K562 (cell line): ENCODE data around the gene TARS1. TPM values are rescaled to one million over a fixed set of nuclear protein-coding genes. Genes with fewer than 3 reads are reported as not detected.

Experiments
- ELF4 ChIP-seq: fragments of 450-650 bp; formaldehyde crosslinking; IDR thresholded peaks from 2 replicates; pipeline ENCODE4 v1.4.0; 2022; ENCODE audit warnings: missing genetic modification characterization
- ESRRA ChIP-seq: fragments of 450-650 bp; IDR thresholded peaks from 2 replicates; pipeline ENCODE4 v1.6.1; 2014; ENCODE audit warnings: low read depth, mild to moderate bottlenecking, moderate library complexity, borderline replicate concordance
- NFXL1 ChIP-seq: fragments of 450-650 bp; formaldehyde crosslinking; IDR thresholded peaks from 2 replicates; pipeline ENCODE4 v1.4.0; 2021; ENCODE audit warnings: mild to moderate bottlenecking
- POLR2A ChIP-seq: fragments of 450-650 bp; conservative IDR thresholded peaks from 2 replicates; pipeline ENCODE4 v1.6.1; 2016
- SRSF9 ChIP-seq: fragments of 200-400 bp; formaldehyde crosslinking; IDR thresholded peaks from 2 replicates; pipeline ENCODE4 v1.6.1; 2017; ENCODE audit warnings: low read depth, low read length, borderline replicate concordance
- TAF1 ChIP-seq: IDR thresholded peaks from 2 replicates; pipeline ENCODE4 v1.6.1; 2011; ENCODE audit warnings: mild to moderate bottlenecking, low read length, moderate library complexity; ENCODE audit not compliant: insufficient read depth, control insufficient read depth, severe bottlenecking; ENCODE audit errors: extremely low read depth
- TAL1 ChIP-seq: fragments of 450-650 bp; IDR thresholded peaks from 2 replicates; pipeline ENCODE4 v1.6.1; 2016; ENCODE audit warnings: mild to moderate bottlenecking
- YY1 ChIP-seq, 3 experiments: IDR thresholded peaks; 2 replicates each; pipeline ENCODE4 v1.6.1; 2011; ENCODE audit warnings: low read length in 2 of 3, mild to moderate bottlenecking in 2 of 3, moderate library complexity in 2 of 3, borderline replicate concordance in 1 of 3, control low read depth in 1 of 3, low read depth in 1 of 3; ENCODE audit not compliant: insufficient read depth in 3 of 3, insufficient replicate concordance in 2 of 3, control insufficient read depth in 1 of 3, insufficient read length in 1 of 3; ENCODE audit errors: extremely low read depth in 1 of 3
- ZNF408 ChIP-seq: fragments of 250-450 bp; sonication (Bioruptor Pico); IDR thresholded peaks from 2 replicates; pipeline ENCODE4 v1.4.0; 2020; ENCODE audit warnings: low read depth, mild to moderate bottlenecking, moderate library complexity
- ZNF77 ChIP-seq: fragments of 250-450 bp; sonication (Bioruptor Pico); IDR thresholded peaks from 2 replicates; pipeline ENCODE4 v1.5.0; 2020
- polyA plus RNA-seq, 8 experiments: library from polyadenylated mRNA; depleted of rRNA in 4 of 8; stranded (reverse) in 5 of 8; unstranded in 3 of 8; fragments of >200 nt; fragmentation: Nextera tagmentation in 2 of 8; fragmentation: Illumina TruSeq in 1 of 8; extraction: Ambion mirVana in 2 of 8; extraction: Trizol in 1 of 8; gene quantifications; 2 replicates each; pipeline versions ENCODE4 v1.2.1 to v1.2.3, GENCODE V29; 2011 to 2014; ENCODE audit warnings: inconsistent platforms in 1 of 8, missing spikeins in 1 of 8
- total RNA-seq, 7 experiments: library from RNA; depleted of rRNA in 6 of 7; stranded (reverse); fragments of >200 nt in 6 of 7; fragmentation: Illumina TruSeq in 2 of 7; extraction: Trizol in 2 of 7; gene quantifications; 2 replicates each; pipeline versions ENCODE4 v1.2.1 to v1.2.3, GENCODE V29; 2011 to 2021; ENCODE audit warnings: low replicate concordance in 1 of 7
- TF ChIP-seq, protein P1 (sequence below): sonication (generic); formaldehyde crosslinking; IDR thresholded peaks from 2 replicates; pipeline ENCODE4 v1.8.0; 2023; ENCODE audit warnings: missing genetic modification reagents, mild to moderate bottlenecking, borderline replicate concordance
- TF ChIP-seq, protein P2 (sequence below): fragments of 450-650 bp; IDR thresholded peaks from 2 replicates; pipeline ENCODE4 v1.7.0; 2016; ENCODE audit warnings: borderline replicate concordance
- TF ChIP-seq, protein P3 (sequence below): sonication (generic); formaldehyde crosslinking; IDR thresholded peaks from 2 replicates; pipeline ENCODE4 v1.8.1; 2023; ENCODE audit warnings: mild to moderate bottlenecking, missing genetic modification reagents
- TF ChIP-seq, protein P4 (sequence below): IDR thresholded peaks from 3 replicates; pipeline ENCODE4 v1.6.1; 2011; ENCODE audit warnings: borderline replicate concordance, mild to moderate bottlenecking; ENCODE audit not compliant: insufficient read length, insufficient read depth

Gene TARS1
- total and polyA plus RNA-seq, 9 of the 15 experiments (the other 6 are each of a cell fraction or from before 2014, with no cell fraction given): 263 to 518 (median 439) TPM

DNA sequence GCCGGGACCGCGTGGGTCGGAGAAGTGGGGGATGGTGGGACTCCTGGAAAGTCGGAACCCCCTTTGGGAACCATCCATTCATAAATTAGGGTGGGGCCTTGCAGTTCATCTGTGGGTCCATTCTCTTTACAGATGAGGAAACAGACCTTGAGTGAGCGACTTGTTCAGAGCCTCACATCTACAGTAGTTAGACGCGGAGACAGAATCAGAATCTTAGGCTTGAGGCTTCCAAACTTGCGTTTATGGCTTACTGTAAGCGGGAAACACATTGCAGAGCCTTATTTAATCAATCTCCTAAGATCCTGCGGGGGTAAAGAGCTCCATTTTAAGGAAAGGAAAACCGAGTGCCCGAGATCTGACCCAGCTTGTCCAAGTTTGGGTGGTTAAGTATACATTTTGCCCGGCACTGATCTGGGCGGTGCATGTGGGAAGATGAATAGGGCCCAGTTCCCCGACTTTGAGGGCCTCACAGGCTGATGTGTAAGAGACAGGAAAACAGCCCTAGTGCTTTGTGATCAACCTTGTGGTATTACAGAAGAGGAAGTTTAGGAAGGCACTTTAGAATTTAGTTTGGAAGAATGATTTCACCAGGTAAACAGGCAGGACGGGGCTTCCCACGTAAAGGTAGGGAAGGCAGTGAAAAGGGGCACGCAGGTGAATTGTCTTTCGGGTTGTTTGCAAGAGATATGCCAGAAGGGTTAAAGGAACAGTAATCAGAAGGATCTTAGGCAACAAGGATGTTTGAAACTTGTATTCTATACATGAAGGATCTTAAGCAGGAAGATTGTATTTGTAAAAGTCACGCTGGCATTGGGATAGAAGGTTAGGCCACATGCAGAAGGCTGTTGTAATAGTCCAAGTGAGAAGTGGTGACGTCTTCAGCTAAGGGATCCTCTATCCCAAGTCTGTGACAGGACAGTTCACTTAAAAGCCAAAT is 744 bp downstream of the TARS1 start (continued):
- TF ChIP-seq, protein P1, sequence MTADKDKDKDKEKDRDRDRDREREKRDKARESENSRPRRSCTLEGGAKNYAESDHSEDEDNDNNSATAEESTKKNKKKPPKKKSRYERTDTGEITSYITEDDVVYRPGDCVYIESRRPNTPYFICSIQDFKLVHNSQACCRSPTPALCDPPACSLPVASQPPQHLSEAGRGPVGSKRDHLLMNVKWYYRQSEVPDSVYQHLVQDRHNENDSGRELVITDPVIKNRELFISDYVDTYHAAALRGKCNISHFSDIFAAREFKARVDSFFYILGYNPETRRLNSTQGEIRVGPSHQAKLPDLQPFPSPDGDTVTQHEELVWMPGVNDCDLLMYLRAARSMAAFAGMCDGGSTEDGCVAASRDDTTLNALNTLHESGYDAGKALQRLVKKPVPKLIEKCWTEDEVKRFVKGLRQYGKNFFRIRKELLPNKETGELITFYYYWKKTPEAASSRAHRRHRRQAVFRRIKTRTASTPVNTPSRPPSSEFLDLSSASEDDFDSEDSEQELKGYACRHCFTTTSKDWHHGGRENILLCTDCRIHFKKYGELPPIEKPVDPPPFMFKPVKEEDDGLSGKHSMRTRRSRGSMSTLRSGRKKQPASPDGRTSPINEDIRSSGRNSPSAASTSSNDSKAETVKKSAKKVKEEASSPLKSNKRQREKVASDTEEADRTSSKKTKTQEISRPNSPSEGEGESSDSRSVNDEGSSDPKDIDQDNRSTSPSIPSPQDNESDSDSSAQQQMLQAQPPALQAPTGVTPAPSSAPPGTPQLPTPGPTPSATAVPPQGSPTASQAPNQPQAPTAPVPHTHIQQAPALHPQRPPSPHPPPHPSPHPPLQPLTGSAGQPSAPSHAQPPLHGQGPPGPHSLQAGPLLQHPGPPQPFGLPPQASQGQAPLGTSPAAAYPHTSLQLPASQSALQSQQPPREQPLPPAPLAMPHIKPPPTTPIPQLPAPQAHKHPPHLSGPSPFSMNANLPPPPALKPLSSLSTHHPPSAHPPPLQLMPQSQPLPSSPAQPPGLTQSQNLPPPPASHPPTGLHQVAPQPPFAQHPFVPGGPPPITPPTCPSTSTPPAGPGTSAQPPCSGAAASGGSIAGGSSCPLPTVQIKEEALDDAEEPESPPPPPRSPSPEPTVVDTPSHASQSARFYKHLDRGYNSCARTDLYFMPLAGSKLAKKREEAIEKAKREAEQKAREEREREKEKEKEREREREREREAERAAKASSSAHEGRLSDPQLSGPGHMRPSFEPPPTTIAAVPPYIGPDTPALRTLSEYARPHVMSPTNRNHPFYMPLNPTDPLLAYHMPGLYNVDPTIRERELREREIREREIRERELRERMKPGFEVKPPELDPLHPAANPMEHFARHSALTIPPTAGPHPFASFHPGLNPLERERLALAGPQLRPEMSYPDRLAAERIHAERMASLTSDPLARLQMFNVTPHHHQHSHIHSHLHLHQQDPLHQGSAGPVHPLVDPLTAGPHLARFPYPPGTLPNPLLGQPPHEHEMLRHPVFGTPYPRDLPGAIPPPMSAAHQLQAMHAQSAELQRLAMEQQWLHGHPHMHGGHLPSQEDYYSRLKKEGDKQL (CRISPR knock-in tag): no peak
- 0 out of 2 replicates have a peak, but pooled peaks have one; percentile 2 for TF ChIP-seq ELF4
- TF ChIP-seq, protein P2, sequence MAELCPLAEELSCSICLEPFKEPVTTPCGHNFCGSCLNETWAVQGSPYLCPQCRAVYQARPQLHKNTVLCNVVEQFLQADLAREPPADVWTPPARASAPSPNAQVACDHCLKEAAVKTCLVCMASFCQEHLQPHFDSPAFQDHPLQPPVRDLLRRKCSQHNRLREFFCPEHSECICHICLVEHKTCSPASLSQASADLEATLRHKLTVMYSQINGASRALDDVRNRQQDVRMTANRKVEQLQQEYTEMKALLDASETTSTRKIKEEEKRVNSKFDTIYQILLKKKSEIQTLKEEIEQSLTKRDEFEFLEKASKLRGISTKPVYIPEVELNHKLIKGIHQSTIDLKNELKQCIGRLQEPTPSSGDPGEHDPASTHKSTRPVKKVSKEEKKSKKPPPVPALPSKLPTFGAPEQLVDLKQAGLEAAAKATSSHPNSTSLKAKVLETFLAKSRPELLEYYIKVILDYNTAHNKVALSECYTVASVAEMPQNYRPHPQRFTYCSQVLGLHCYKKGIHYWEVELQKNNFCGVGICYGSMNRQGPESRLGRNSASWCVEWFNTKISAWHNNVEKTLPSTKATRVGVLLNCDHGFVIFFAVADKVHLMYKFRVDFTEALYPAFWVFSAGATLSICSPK: peak; percentile 86; the same call in 1 of the 2 replicates
- no peak for TF ChIP-seq TAL1
- no peak for TF ChIP-seq ZNF77 (CRISPR knock-in tag)
- peak in 1 of 3 experiments; percentile 61 for TF ChIP-seq YY1 (IDR thresholded peaks at IDR 0.05; ENCODE audit: borderline replicate concordance in 1 of 3, control insufficient read depth in 1 of 3, extremely low read depth in 1 of 3, insufficient read depth in 3 of 3, insufficient read length in 1 of 3, insufficient replicate concordance in 2 of 3, low read depth in 1 of 3, low read length in 2 of 3)
- TF ChIP-seq ZNF408 (CRISPR knock-in tag): no peak
- TF ChIP-seq SRSF9: no peak
- TF ChIP-seq, protein P3, sequence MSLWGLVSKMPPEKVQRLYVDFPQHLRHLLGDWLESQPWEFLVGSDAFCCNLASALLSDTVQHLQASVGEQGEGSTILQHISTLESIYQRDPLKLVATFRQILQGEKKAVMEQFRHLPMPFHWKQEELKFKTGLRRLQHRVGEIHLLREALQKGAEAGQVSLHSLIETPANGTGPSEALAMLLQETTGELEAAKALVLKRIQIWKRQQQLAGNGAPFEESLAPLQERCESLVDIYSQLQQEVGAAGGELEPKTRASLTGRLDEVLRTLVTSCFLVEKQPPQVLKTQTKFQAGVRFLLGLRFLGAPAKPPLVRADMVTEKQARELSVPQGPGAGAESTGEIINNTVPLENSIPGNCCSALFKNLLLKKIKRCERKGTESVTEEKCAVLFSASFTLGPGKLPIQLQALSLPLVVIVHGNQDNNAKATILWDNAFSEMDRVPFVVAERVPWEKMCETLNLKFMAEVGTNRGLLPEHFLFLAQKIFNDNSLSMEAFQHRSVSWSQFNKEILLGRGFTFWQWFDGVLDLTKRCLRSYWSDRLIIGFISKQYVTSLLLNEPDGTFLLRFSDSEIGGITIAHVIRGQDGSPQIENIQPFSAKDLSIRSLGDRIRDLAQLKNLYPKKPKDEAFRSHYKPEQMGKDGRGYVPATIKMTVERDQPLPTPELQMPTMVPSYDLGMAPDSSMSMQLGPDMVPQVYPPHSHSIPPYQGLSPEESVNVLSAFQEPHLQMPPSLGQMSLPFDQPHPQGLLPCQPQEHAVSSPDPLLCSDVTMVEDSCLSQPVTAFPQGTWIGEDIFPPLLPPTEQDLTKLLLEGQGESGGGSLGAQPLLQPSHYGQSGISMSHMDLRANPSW (CRISPR knock-in tag): 0 out of 2 replicates have a peak, but pooled peaks have one; percentile 35
- TF ChIP-seq TAF1: peak; percentile 65
- peak; percentile 37 for TF ChIP-seq POLR2A
- no peak for TF ChIP-seq ESRRA
- no peak for TF ChIP-seq NFXL1 (CRISPR knock-in tag)
- TF ChIP-seq, protein P4, sequence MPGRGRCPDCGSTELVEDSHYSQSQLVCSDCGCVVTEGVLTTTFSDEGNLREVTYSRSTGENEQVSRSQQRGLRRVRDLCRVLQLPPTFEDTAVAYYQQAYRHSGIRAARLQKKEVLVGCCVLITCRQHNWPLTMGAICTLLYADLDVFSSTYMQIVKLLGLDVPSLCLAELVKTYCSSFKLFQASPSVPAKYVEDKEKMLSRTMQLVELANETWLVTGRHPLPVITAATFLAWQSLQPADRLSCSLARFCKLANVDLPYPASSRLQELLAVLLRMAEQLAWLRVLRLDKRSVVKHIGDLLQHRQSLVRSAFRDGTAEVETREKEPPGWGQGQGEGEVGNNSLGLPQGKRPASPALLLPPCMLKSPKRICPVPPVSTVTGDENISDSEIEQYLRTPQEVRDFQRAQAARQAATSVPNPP: no peak
